ENCODE data around the gene EPS15.

DNA sequence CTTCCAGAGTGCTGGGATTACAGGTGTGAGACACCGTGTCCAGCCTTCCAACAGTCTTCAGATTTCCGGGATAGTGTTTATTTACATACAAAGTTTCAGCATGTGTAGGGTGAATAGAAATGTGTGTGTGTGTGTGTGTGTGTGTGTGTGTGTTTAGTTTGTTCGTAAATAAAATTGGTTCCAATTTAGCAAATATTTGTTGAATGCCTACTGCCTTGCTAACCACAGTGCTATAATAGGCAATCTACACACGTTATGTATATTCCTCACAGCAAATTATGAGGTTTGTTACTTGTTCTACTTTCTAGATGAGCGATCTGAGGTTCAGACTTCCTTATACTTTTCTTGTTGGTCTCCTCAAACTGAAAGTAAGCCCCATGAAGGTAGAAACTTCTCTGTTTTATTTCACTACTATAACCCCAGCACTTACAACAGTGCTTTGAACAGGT lies 32.8 kb upstream of the EPS15 start:
- TF ChIP-seq EZH2 (IDR thresholded peaks at IDR 0.05) = no peak
- TF ChIP-seq, protein P1, sequence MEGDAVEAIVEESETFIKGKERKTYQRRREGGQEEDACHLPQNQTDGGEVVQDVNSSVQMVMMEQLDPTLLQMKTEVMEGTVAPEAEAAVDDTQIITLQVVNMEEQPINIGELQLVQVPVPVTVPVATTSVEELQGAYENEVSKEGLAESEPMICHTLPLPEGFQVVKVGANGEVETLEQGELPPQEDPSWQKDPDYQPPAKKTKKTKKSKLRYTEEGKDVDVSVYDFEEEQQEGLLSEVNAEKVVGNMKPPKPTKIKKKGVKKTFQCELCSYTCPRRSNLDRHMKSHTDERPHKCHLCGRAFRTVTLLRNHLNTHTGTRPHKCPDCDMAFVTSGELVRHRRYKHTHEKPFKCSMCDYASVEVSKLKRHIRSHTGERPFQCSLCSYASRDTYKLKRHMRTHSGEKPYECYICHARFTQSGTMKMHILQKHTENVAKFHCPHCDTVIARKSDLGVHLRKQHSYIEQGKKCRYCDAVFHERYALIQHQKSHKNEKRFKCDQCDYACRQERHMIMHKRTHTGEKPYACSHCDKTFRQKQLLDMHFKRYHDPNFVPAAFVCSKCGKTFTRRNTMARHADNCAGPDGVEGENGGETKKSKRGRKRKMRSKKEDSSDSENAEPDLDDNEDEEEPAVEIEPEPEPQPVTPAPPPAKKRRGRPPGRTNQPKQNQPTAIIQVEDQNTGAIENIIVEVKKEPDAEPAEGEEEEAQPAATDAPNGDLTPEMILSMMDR (IDR thresholded peaks at IDR 0.05) = no peak

Measured in neural progenitor cell (in vitro differentiated cells).